HEK293 (cell line): ENCODE data around the gene VSIR.

Experiments used
- CTCF ChIA-PET: fragments of 350-600 bp; formaldehyde crosslinking; extraction: SDS; loops from one replicate; lab custom pipeline; 2021; ENCODE audit warnings: antibody characterized with exemption; lab: Yijun Ruan, JAX
- POLR2A ChIA-PET: fragments of 300-600 bp; formaldehyde crosslinking; extraction: SDS; loops from one replicate; lab custom pipeline; 2020; ENCODE audit warnings: antibody characterized with exemption, inconsistent platforms; lab: Yijun Ruan, JAX
- H3K27ac ChIP-seq: fragments of 200-500 bp; sonication (Bioruptor generic); 2 replicates; pipeline ENCODE4 v1.5.1; 2014; ENCODE audit warnings: low read depth, low read length, control low read depth, inconsistent platforms; ENCODE audit errors: extremely low read depth
- H3K36me3 ChIP-seq, 2 experiments: fragments of 200-500 bp in 1 of 2; sonication (Bioruptor generic) in 1 of 2; 1 replicate in 1 of 2; 2 replicates in 1 of 2; pipeline ENCODE4 v1.5.1; 2014 to 2017; ENCODE audit warnings: inconsistent platforms in 2 of 2, low read length in 2 of 2; ENCODE audit not compliant: control insufficient read depth in 2 of 2, insufficient read depth in 1 of 2
- H3K4me1 ChIP-seq: fragments of 200-500 bp; sonication (Bioruptor generic); 2 replicates; pipeline ENCODE4 v1.5.1; 2014; ENCODE audit warnings: mild to moderate bottlenecking, low read length, inconsistent platforms; ENCODE audit not compliant: control insufficient read depth, insufficient read depth
- H3K4me3 ChIP-seq: 2 replicates; pipeline ENCODE4 v1.5.1; 2011; ENCODE audit warnings: low read depth, mild to moderate bottlenecking, control low read depth, low read length, moderate library complexity
- H3K9me3 ChIP-seq: fragments of 200-500 bp; sonication (Bioruptor generic); 2 replicates; pipeline ENCODE4 v1.5.1; 2014; ENCODE audit warnings: low read depth, low read length, inconsistent platforms; ENCODE audit not compliant: control insufficient read depth, insufficient read depth
- CTCF ChIP-seq: fragments of 450-650 bp; formaldehyde crosslinking; IDR thresholded peaks from 2 replicates; pipeline ENCODE4 v1.5.1; 2016; ENCODE audit warnings: missing biosample characterization, missing genetic modification characterization
- GLI4 ChIP-seq: fragments of 450-650 bp; formaldehyde crosslinking; IDR thresholded peaks from 2 replicates; pipeline ENCODE4 v1.5.1; 2016; ENCODE audit warnings: missing biosample characterization, missing genetic modification characterization
- MEIS1 ChIP-seq: sonication (generic); formaldehyde crosslinking; IDR thresholded peaks from 2 replicates; pipeline ENCODE4 v1.8.1; 2022; ENCODE audit warnings: missing genetic modification reagents, mild to moderate bottlenecking, borderline replicate concordance
- OVOL3 ChIP-seq: fragments of 450-650 bp; formaldehyde crosslinking; IDR thresholded peaks from 2 replicates; pipeline ENCODE4 v1.5.1; 2016; ENCODE audit warnings: missing biosample characterization, missing genetic modification characterization
- PRDM1 ChIP-seq: fragments of 450-650 bp; formaldehyde crosslinking; IDR thresholded peaks from 2 replicates; pipeline ENCODE4; 2016; ENCODE audit warnings: missing biosample characterization, missing genetic modification characterization
- REPIN1 ChIP-seq: fragments of 450-650 bp; formaldehyde crosslinking; IDR thresholded peaks from 2 replicates; pipeline ENCODE4 v1.5.1; 2017; ENCODE audit warnings: missing biosample characterization, missing genetic modification characterization, low read depth
- YY2 ChIP-seq: fragments of 450-650 bp; formaldehyde crosslinking; IDR thresholded peaks from 2 replicates; pipeline ENCODE4 v1.5.1; 2016; ENCODE audit warnings: missing biosample characterization, missing genetic modification characterization
- ZBTB17 ChIP-seq: fragments of 450-650 bp; formaldehyde crosslinking; IDR thresholded peaks from 2 replicates; pipeline ENCODE4 v1.5.1; 2016; ENCODE audit warnings: missing biosample characterization, missing genetic modification characterization
- ZFP69B ChIP-seq: fragments of 450-650 bp; formaldehyde crosslinking; IDR thresholded peaks from 2 replicates; pipeline ENCODE4 v1.5.1; 2016; ENCODE audit warnings: missing biosample characterization, missing genetic modification characterization
- ZNF133 ChIP-seq: fragments of 450-650 bp; formaldehyde crosslinking; IDR thresholded peaks from 2 replicates; pipeline ENCODE4 v1.5.1; 2016; ENCODE audit warnings: missing biosample characterization, missing genetic modification characterization
- ZNF146 ChIP-seq: fragments of 450-650 bp; formaldehyde crosslinking; IDR thresholded peaks from 2 replicates; pipeline ENCODE4 v1.5.1; 2016; ENCODE audit warnings: missing biosample characterization, missing genetic modification characterization
- ZNF155 ChIP-seq: fragments of 450-650 bp; formaldehyde crosslinking; IDR thresholded peaks from 2 replicates; pipeline ENCODE4 v1.5.1; 2016; ENCODE audit warnings: missing biosample characterization, missing genetic modification characterization
- ZNF16 ChIP-seq: fragments of 450-650 bp; formaldehyde crosslinking; IDR thresholded peaks from 2 replicates; pipeline ENCODE4 v1.5.1; 2016; ENCODE audit warnings: low read depth, missing biosample characterization, missing genetic modification characterization
- ZNF202 ChIP-seq: fragments of 450-650 bp; formaldehyde crosslinking; IDR thresholded peaks from 2 replicates; pipeline ENCODE4 v1.5.1; 2016; ENCODE audit warnings: missing biosample characterization, missing genetic modification characterization, borderline replicate concordance
- ZNF24 ChIP-seq: fragments of 450-650 bp; formaldehyde crosslinking; IDR thresholded peaks from 2 replicates; pipeline ENCODE4 v1.5.1; 2016; ENCODE audit warnings: missing biosample characterization, missing genetic modification characterization
- ZNF266 ChIP-seq: fragments of 450-650 bp; formaldehyde crosslinking; IDR thresholded peaks from 2 replicates; pipeline ENCODE4 v1.5.1; 2016; ENCODE audit warnings: missing biosample characterization, missing genetic modification characterization, low read depth
- ZNF302 ChIP-seq: fragments of 450-650 bp; formaldehyde crosslinking; IDR thresholded peaks from 2 replicates; pipeline ENCODE4 v1.5.1; 2016; ENCODE audit warnings: missing biosample characterization, missing genetic modification characterization, low read depth
- ZNF366 ChIP-seq: fragments of 450-650 bp; formaldehyde crosslinking; conservative IDR thresholded peaks from 2 replicates; pipeline ENCODE4 v1.5.1; 2016; ENCODE audit warnings: missing biosample characterization, missing genetic modification characterization
- ZNF404 ChIP-seq: fragments of 450-650 bp; formaldehyde crosslinking; IDR thresholded peaks from 2 replicates; pipeline ENCODE4 v1.5.1; 2017; ENCODE audit warnings: missing biosample characterization, missing genetic modification characterization
- ZNF514 ChIP-seq: fragments of 450-650 bp; formaldehyde crosslinking; IDR thresholded peaks from 2 replicates; pipeline ENCODE4 v1.5.1; 2016; ENCODE audit warnings: missing biosample characterization, missing genetic modification characterization
- ZNF626 ChIP-seq: fragments of 450-650 bp; sonication (Bioruptor Pico); formaldehyde crosslinking; IDR thresholded peaks from 2 replicates; pipeline ENCODE4 v1.5.1; 2018; ENCODE audit warnings: missing biosample characterization, missing genetic modification characterization, inconsistent platforms
- ZNF692 ChIP-seq: fragments of 450-650 bp; formaldehyde crosslinking; IDR thresholded peaks from 2 replicates; pipeline ENCODE4 v1.5.1; 2016; ENCODE audit warnings: missing biosample characterization, missing genetic modification characterization
- ZNF704 ChIP-seq: fragments of 450-650 bp; formaldehyde crosslinking; IDR thresholded peaks from 2 replicates; pipeline ENCODE4 v1.5.1; 2016; ENCODE audit warnings: missing biosample characterization, missing genetic modification characterization
- ZNF747 ChIP-seq: fragments of 450-650 bp; formaldehyde crosslinking; IDR thresholded peaks from 2 replicates; pipeline ENCODE4 v1.5.1; 2016; ENCODE audit warnings: missing biosample characterization, missing genetic modification characterization
- ZNF776 ChIP-seq: fragments of 450-650 bp; formaldehyde crosslinking; IDR thresholded peaks from 2 replicates; pipeline ENCODE4 v1.5.0; 2017; ENCODE audit warnings: missing biosample characterization, missing genetic modification characterization, borderline replicate concordance
- ZNF785 ChIP-seq: fragments of 450-650 bp; formaldehyde crosslinking; IDR thresholded peaks from 2 replicates; pipeline ENCODE4 v1.5.1; 2016; ENCODE audit warnings: missing biosample characterization, missing genetic modification characterization
- ZSCAN18 ChIP-seq: fragments of 450-650 bp; formaldehyde crosslinking; IDR thresholded peaks from 2 replicates; pipeline ENCODE4 v1.5.1; 2016; ENCODE audit warnings: missing biosample characterization, missing genetic modification characterization
- ZSCAN5A ChIP-seq: fragments of 450-650 bp; formaldehyde crosslinking; IDR thresholded peaks from 2 replicates; pipeline ENCODE4 v1.5.1; 2016; ENCODE audit warnings: missing biosample characterization, missing genetic modification characterization
- ZXDB ChIP-seq: fragments of 450-650 bp; formaldehyde crosslinking; IDR thresholded peaks from 2 replicates; pipeline ENCODE4 v1.5.1; 2016; ENCODE audit warnings: missing biosample characterization, missing genetic modification characterization

Gene VSIR

GRCh38 chr10:71795248-71795647 lies 21.9 kb upstream of the VSIR start (continued):
- TF ChIP-seq ZBTB17 (tag by site-specific recombination) (0 out of 2 replicates have a peak, but pooled peaks have one; percentile 20), ZNF266 (tag by site-specific recombination) (no peak), ZNF514 (tag by site-specific recombination) (no peak), ZSCAN5A (tag by site-specific recombination) (no peak)

GRCh38 chr10:71790749-71791440 lies 17.6 kb upstream of the VSIR start:
- ChIA-PET POLR2A (no interaction called here), CTCF (interaction anchor here (1.1 kb wide), 1 partner anchor 94 kb away, joined by 3 read pairs; no protein-coding TSS in a partner anchor)
- Histone ChIP-seq H3K9me3 (no peaks in the 10 kb centered on the region), H3K27ac (no peak overlapping the region), H3K36me3 (no peaks in the 10 kb centered on the region), H3K4me1 (no peaks in the 10 kb centered on the region), H3K4me3 (no peak overlapping the region)
- TF ChIP-seq ZNF785 (tag by site-specific recombination) (no peak), ZNF24 (no peak), ZNF366 (tag by site-specific recombination) (no peak), ZNF302 (no peak), ZNF692 (tag by site-specific recombination) (no peak), ZNF202 (tag by site-specific recombination) (no peak), ZFP69B (no peak), ZNF16 (tag by site-specific recombination) (no peak), GLI4 (tag by site-specific recombination) (no peak), REPIN1 (tag by site-specific recombination) (no peak), OVOL3 (tag by site-specific recombination) (no peak), PRDM1 (tag by site-specific recombination) (no peak), ZNF133 (tag by site-specific recombination) (no peak), ZNF704 (tag by site-specific recombination) (no peak), ZNF747 (tag by site-specific recombination) (no peak)

- H3K36me3 ChIP-seq = no peaks in the 10 kb centered on the region
- H3K4me1 ChIP-seq = no peaks in the 10 kb centered on the region
- POLR2A ChIA-PET = no interaction called here
- no peak overlapping the region for H3K27ac ChIP-seq
- no peaks in the 10 kb centered on the region for H3K9me3 ChIP-seq
- CTCF ChIA-PET = no interaction called here
- no peak overlapping the region for H3K4me3 ChIP-seq
- no peak for TF ChIP-seq ZNF404 (tag by site-specific recombination)
- no peak for TF ChIP-seq ZSCAN18
- no peak for TF ChIP-seq ZNF776
- TF ChIP-seq YY2 = no peak
- no peak for TF ChIP-seq ZBTB17 (tag by site-specific recombination)
- TF ChIP-seq ZNF626 (tag by site-specific recombination) = no peak
- no peak for TF ChIP-seq CTCF (tag by site-specific recombination)
- TF ChIP-seq ZXDB (tag by site-specific recombination) = no peak
- no peak for TF ChIP-seq ZNF146 (tag by site-specific recombination)
- no peak for TF ChIP-seq ZNF155 (tag by site-specific recombination)
- no peak for TF ChIP-seq MEIS1 (CRISPR knock-in tag)
These were observed 16.6 kb upstream of the VSIR start for GRCh38 chr10:71789871-71790270.
